Lung (tissue), 12 donors: Measurements from ENCODE around the gene TPO. TPM values are rescaled to one million over a fixed set of nuclear protein-coding genes. Genes with fewer than 3 reads are reported as not detected.

Experiments
- ATAC-seq: fragments of 200-7000 bp; cut with Tn5 transposase; one replicate; pipeline ENCODE4 v1.9.1; 2020; ENCODE audit warnings: moderate number of reproducible peaks; ENCODE audit not compliant: insufficient read depth, low FRiP score
- DNase-seq, 3 donors: peaks; one replicate each; pipeline ENCODE4 v3.0.0-alpha.2; 2013 to 2017
- H3K27ac ChIP-seq, 2 donors: one replicate each; pipeline ENCODE4 v1.5.1; 2013; ENCODE audit warnings: mild to moderate bottlenecking in 2 of 2, moderate library complexity in 2 of 2, control low read depth in 1 of 2, inconsistent platforms in 1 of 2, low read depth in 1 of 2, low read length in 1 of 2
- H3K27me3 ChIP-seq, 3 donors: one replicate each; pipeline ENCODE4 v1.5.1; 2013; ENCODE audit warnings: low read length in 2 of 3; ENCODE audit not compliant: control insufficient read depth in 3 of 3, insufficient read depth in 3 of 3
- H3K36me3 ChIP-seq, 4 donors: one replicate each; pipeline ENCODE4 v1.5.1; 2013; ENCODE audit warnings: low read length in 4 of 4, mild to moderate bottlenecking in 1 of 4, moderate library complexity in 1 of 4; ENCODE audit not compliant: control insufficient read depth in 4 of 4, insufficient read depth in 4 of 4
- H3K4me1 ChIP-seq, 5 donors: one replicate each; pipeline ENCODE4 v1.5.1; 2013; ENCODE audit warnings: low read length in 5 of 5, mild to moderate bottlenecking in 2 of 5, moderate library complexity in 1 of 5; ENCODE audit not compliant: control insufficient read depth in 5 of 5, insufficient read depth in 5 of 5
- H3K4me3 ChIP-seq: one replicate; pipeline ENCODE4 v1.5.1; 2013; ENCODE audit warnings: mild to moderate bottlenecking, control low read depth, moderate library complexity
- H3K9ac ChIP-seq, 2 donors: one replicate each; pipeline ENCODE4 v1.5.1; 2013; ENCODE audit warnings: low read length in 2 of 2, control low read depth in 1 of 2; ENCODE audit not compliant: insufficient read depth in 1 of 2
- H3K9me3 ChIP-seq, 4 donors: one replicate each; pipeline ENCODE4 v1.5.1; 2013; ENCODE audit warnings: low read length in 3 of 4, mild to moderate bottlenecking in 1 of 4, moderate library complexity in 1 of 4; ENCODE audit not compliant: control insufficient read depth in 4 of 4, insufficient read depth in 3 of 4
- WGBS, 2 donors: extraction: QIAGEN DNeasy Blood & Tissue Kit; methylation state at CpG; one replicate each; pipeline ENCODE4 v1.1.7; 2013; 5-methylcytosine and 5-hydroxymethylcytosine counted together
- polyA plus RNA-seq, 2 donors: library from polyadenylated mRNA; stranded (reverse); fragments of 200-250 nt; gene quantifications; one replicate each; pipeline ENCODE4 v1.2.1, GENCODE V29; 2013
- total RNA-seq, 2 donors: library from RNA; depleted of rRNA in 1 of 2; stranded (reverse); fragments of >200 nt in 1 of 2; gene quantifications; one replicate each; pipeline ENCODE4 v1.2.1, GENCODE V29; 2014 to 2021
- TF ChIP-seq, protein P1 (sequence below): IDR thresholded peaks from 2 replicates; pipeline ENCODE4 v1.5.1; 2012; ENCODE audit warnings: mild to moderate bottlenecking; ENCODE audit errors: control extremely low read depth, extremely low read depth
- donor health status: control.
- donor health status: control.
- donor health status: Bipolar disorder and iron deficiency.
- donor health status: healthy.
- donor health status: DM: yes; HTN: yes; CAD: no.

The TPO gene
- total and polyA plus RNA-seq, 4 donors: 0.17 to 0.31 TPM; not detected in 2

DNA sequence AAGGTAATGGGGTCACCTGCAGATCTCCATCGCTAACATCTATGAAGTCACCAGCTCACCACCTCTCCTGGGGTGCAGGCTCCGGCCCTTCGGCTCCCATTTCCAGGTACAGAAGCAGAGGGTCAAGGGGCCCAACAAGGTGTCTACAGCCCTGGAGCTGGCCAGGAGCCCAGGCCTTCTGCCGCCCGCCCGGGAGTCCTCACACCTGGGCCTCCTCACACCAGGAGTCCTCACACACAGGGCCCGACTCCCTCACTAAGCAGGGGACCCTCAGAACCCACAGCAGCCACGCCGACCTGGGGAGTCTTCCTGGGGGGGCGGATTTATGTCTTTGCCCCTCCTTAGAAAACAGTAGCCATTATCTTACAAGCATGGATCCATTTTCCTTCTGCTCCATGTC, 43.4 kb upstream of the TPO start:
- DNase-seq: no peak
- 81 to 92% methylated on average over 10 of the region's 10 CpGs for WGBS, 2 donors
- TF ChIP-seq, protein P1, sequence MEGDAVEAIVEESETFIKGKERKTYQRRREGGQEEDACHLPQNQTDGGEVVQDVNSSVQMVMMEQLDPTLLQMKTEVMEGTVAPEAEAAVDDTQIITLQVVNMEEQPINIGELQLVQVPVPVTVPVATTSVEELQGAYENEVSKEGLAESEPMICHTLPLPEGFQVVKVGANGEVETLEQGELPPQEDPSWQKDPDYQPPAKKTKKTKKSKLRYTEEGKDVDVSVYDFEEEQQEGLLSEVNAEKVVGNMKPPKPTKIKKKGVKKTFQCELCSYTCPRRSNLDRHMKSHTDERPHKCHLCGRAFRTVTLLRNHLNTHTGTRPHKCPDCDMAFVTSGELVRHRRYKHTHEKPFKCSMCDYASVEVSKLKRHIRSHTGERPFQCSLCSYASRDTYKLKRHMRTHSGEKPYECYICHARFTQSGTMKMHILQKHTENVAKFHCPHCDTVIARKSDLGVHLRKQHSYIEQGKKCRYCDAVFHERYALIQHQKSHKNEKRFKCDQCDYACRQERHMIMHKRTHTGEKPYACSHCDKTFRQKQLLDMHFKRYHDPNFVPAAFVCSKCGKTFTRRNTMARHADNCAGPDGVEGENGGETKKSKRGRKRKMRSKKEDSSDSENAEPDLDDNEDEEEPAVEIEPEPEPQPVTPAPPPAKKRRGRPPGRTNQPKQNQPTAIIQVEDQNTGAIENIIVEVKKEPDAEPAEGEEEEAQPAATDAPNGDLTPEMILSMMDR: no peak

DNA sequence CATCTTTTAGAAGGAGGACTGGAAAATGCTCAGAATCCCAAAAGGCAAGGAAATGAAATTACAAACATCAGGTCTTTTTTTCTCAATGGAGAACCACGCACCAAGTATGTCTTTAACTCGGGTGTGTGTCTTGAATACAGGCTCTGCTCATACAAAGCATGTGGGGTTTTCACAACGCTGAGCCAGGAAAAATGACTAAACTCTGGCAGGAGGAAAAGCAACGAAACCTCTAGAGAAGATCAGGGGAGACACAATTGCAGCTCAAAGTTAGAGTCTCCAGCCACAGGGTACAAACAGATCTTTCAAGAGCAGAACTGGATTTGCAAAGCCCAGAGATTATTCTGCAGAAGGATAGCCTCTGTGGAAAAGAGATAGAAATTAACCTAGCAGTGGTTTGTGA, 42.8 kb upstream of the TPO start:
- Histone ChIP-seq H3K4me3 (no peak overlapping the region), H3K27me3 (no peaks in the 10 kb centered on the region), H3K36me3 (no peaks in the 10 kb centered on the region), H3K4me1 (peaks cover 0 to 3% (median 0%) of the 10 kb centered on the region in 5 donors), H3K9ac (no peak overlapping the region), H3K27ac (no peak overlapping the region), H3K9me3 (no peaks in the 10 kb centered on the region)
- 73 to 77% methylated on average over 4 of the region's 4 CpGs for WGBS, 2 donors
- TF ChIP-seq, protein P1: no peak
- DNase-seq (no peak), ATAC-seq (no peak)

More for the DNA sequence above, 43.4 kb upstream of the TPO start:
- no peaks in the 10 kb centered on the region for H3K36me3 ChIP-seq
- no peak overlapping the region for H3K9ac ChIP-seq
- no peak overlapping the region for H3K4me3 ChIP-seq
- no peak for ATAC-seq
- H3K4me1 ChIP-seq: peaks cover 0 to 3% (median 0%) of the 10 kb centered on the region in 5 donors
- H3K27me3 ChIP-seq: no peaks in the 10 kb centered on the region
- H3K9me3 ChIP-seq: no peaks in the 10 kb centered on the region
- no peak overlapping the region for H3K27ac ChIP-seq

DNA sequence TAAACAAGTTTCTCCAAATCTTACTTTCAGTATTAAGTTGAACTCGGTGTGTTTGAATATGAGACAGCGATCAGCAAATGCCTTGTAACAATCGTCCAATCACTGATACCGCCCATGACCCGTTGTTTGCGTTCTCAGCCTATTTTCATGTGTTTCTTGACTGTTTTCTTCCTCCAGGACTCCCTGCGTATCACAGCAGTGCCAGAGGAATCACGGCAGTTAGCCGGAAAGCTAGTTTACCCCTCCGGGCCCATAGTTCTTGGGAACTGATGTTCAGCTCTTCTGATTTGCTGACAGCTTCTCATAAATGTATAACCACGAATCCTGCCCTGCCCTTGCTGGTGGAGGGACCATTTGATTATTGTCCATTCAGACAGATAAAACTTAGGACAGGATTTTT, 42.2 kb upstream of the TPO start:
- no peak overlapping the region for H3K27ac ChIP-seq
- ATAC-seq (no peak), DNase-seq (no peak)
- H3K4me3 ChIP-seq: no peak overlapping the region
- no peak overlapping the region for H3K9ac ChIP-seq
- peaks cover 0 to 3% (median 0%) of the 10 kb centered on the region in 5 donors for H3K4me1 ChIP-seq
- TF ChIP-seq, protein P1: no peak
- no peaks in the 10 kb centered on the region for H3K27me3 ChIP-seq
- no peaks in the 10 kb centered on the region for H3K9me3 ChIP-seq
- H3K36me3 ChIP-seq: no peaks in the 10 kb centered on the region
- 85 to 89% methylated on average over 11 of the region's 11 CpGs for WGBS, 2 donors

DNA sequence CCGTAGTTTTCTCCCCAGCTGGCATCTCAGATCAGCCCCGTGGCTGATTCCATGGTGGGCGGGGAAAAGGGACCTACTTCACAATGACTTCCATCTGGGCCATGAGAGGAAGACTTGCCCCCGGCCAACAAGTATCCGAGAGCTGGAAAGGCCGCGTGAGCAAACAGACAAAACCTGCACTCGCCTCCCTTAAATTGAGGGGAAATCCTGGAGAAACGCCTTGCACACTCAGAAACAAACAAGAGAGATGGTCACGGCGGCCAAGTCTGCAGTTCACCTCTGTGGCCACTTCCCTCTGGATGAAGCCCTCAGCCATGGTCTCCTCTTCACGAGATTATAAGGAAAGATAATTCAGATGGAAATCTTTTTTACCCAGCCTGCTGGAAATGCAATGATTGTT, 39.4 kb upstream of the TPO start:
- TF ChIP-seq, protein P1: no peak
- Histone ChIP-seq H3K36me3 (no peaks in the 10 kb centered on the region), H3K4me1 (peaks cover 0 to 3% (median 0%) of the 10 kb centered on the region in 5 donors), H3K9ac (no peak overlapping the region), H3K27me3 (no peaks in the 10 kb centered on the region), H3K4me3 (no peak overlapping the region), H3K27ac (no peak overlapping the region), H3K9me3 (peaks cover 0 to 5% (median 0%) of the 10 kb centered on the region in 4 donors)
- WGBS, 2 donors: 83 to 84% methylated on average over 12 of the region's 12 CpGs
- DNase-seq (no peak), ATAC-seq (no peak)
